H1 (cell line): ENCODE measurements around the gene RSU1. TPM values are rescaled to one million over a fixed set of nuclear protein-coding genes. Genes with fewer than 3 reads are reported as not detected.

Source experiments
- GABPA ChIP-seq: IDR thresholded peaks from 2 replicates; pipeline ENCODE4 v1.6.1; 2011; ENCODE audit warnings: mild to moderate bottlenecking, low read length, moderate library complexity, borderline replicate concordance; ENCODE audit not compliant: insufficient read depth
- polyA plus RNA-seq, 7 experiments: library from polyadenylated mRNA; depleted of rRNA in 3 of 7; stranded (reverse) in 5 of 7; unstranded in 2 of 7; fragments of >200 nt in 5 of 7; fragments of 200-250 nt in 2 of 7; gene quantifications; 1 replicate in 5 of 7; 2 replicates in 1 of 7; 4 replicates in 1 of 7; pipeline versions ENCODE4 v1.2.1 to v1.2.3, GENCODE V29; 2011 to 2013; ENCODE audit warnings: missing spikeins in 2 of 7, mixed read lengths in 2 of 7
- total RNA-seq: library from RNA; stranded (reverse); fragmentation: NEBNext Ultra II Directional; extraction: Animal tissue kit (Norgen Biotek cat#: 25700); gene quantifications from 2 replicates; pipeline ENCODE4 v1.2.1, GENCODE V29; 2021

The RSU1 gene
- total and polyA plus RNA-seq, 2 of the 8 experiments (the other 6 are each of a cell fraction or from before 2014, with no cell fraction given): 50.0 to 68.2 TPM

GRCh38 chr10:16559236-16559773 is 257.9 kb downstream of the RSU1 start (continued):
- TF ChIP-seq GABPA: no peak
- TF ChIP-seq, all 59 proteins: peak for 0
